GM23338 (cell line): ENCODE measurements around the gene GNB1. TPM values are rescaled to one million over a fixed set of nuclear protein-coding genes. Genes with fewer than 3 reads are reported as not detected.
A peak's percentile ranks its signal among the peaks of the same experiment; 100 is the strongest.

Experiments
- ATAC-seq: fragments of 200-7000 bp; cut with Tn5 transposase; 3 replicates; pipeline ENCODE4 v1.9.1; 2020
- DNase-seq: peaks from one replicate; pipeline ENCODE4 v3.0.0-alpha.2; 2015; ENCODE audit warnings: low spot score
- H2AFZ ChIP-seq: fragments of 200-600 bp; sonication (generic); 2 replicates; pipeline ENCODE4 v1.8.0; 2016; ENCODE audit warnings: antibody characterized with exemption, mild to moderate bottlenecking, moderate library complexity
- H3F3A ChIP-seq: fragments of 200-600 bp; sonication (generic); replicated peaks from 2 replicates; pipeline ENCODE4 v1.8.0; 2017; ENCODE audit warnings: antibody characterized with exemption, mixed run types, low read depth
- H3K27ac ChIP-seq: fragments of 200-600 bp; sonication (generic); 2 replicates; pipeline ENCODE4 v1.6.1; 2016; ENCODE audit warnings: low read depth
- H3K27me3 ChIP-seq: fragments of 200-600 bp; sonication (generic); 2 replicates; pipeline ENCODE4 v1.8.0; 2016; ENCODE audit warnings: mild to moderate bottlenecking, mixed run types, moderate library complexity; ENCODE audit not compliant: insufficient read depth
- H3K36me3 ChIP-seq: fragments of 200-600 bp; sonication (generic); 2 replicates; pipeline ENCODE4 v1.8.0; 2016; ENCODE audit warnings: mild to moderate bottlenecking; ENCODE audit not compliant: insufficient read depth
- H3K4me1 ChIP-seq: fragments of 200-600 bp; sonication (generic); 2 replicates; pipeline ENCODE4 v1.8.0; 2016; ENCODE audit warnings: mild to moderate bottlenecking, moderate library complexity; ENCODE audit not compliant: insufficient read depth
- H3K4me2 ChIP-seq: fragments of 200-600 bp; sonication (generic); 2 replicates; pipeline ENCODE4 v1.7.1; 2017; ENCODE audit warnings: mixed run types
- H3K4me3 ChIP-seq: fragments of 200-600 bp; sonication (generic); 2 replicates; pipeline ENCODE4 v1.6.1; 2016; ENCODE audit warnings: mixed run types
- H3K79me2 ChIP-seq: fragments of 200-600 bp; sonication (generic); replicated peaks from 2 replicates; pipeline ENCODE4 v1.8.0; 2017; ENCODE audit warnings: mild to moderate bottlenecking; ENCODE audit not compliant: insufficient read depth
- H3K9me2 ChIP-seq: fragments of 200-600 bp; sonication (generic); 2 replicates; pipeline ENCODE4 v1.8.0; 2017; ENCODE audit not compliant: insufficient read depth
- H4K20me1 ChIP-seq: fragments of 200-600 bp; sonication (generic); replicated peaks from 2 replicates; pipeline ENCODE4 v1.8.0; 2017; ENCODE audit warnings: mild to moderate bottlenecking; ENCODE audit not compliant: insufficient read depth
- H3K27ac Mint-ChIP-seq: 2 replicates; pipeline ENCODE4 v1.8.0; 2020; ENCODE audit warnings: inconsistent platforms, mild to moderate bottlenecking, moderate library complexity, mixed read lengths
- H3K27me3 Mint-ChIP-seq: 3 replicates; pipeline ENCODE4 v1.8.0; 2022; ENCODE audit warnings: low read depth, mild to moderate bottlenecking, moderate library complexity, mixed read lengths, inconsistent platforms; ENCODE audit not compliant: insufficient read depth, poor library complexity
- H3K36me3 Mint-ChIP-seq: 3 replicates; pipeline ENCODE4 v1.8.0; 2021; ENCODE audit warnings: low read depth, mild to moderate bottlenecking, inconsistent platforms, moderate library complexity, mixed read lengths
- H3K4me1 Mint-ChIP-seq: 3 replicates; pipeline ENCODE4 v1.8.0; 2020; ENCODE audit warnings: mild to moderate bottlenecking, inconsistent platforms, mixed read lengths
- H3K4me3 Mint-ChIP-seq: 3 replicates; pipeline ENCODE4 v1.8.0; 2021; ENCODE audit warnings: moderate library complexity, mild to moderate bottlenecking, inconsistent platforms, mixed read lengths
- H3K9me3 Mint-ChIP-seq: 3 replicates; pipeline ENCODE4 v1.8.0; 2020; ENCODE audit warnings: moderate library complexity, mild to moderate bottlenecking, inconsistent platforms, mixed read lengths
- CREB1 ChIP-seq: fragments of 250-450 bp; sonication (Bioruptor Pico); IDR thresholded peaks from 2 replicates; pipeline ENCODE4 v1.5.0; 2020; ENCODE audit warnings: low read depth, mild to moderate bottlenecking, moderate library complexity
- ETS1 ChIP-seq: IDR thresholded peaks from 2 replicates; pipeline ENCODE4 v1.6.1; 2016; ENCODE audit warnings: antibody characterized with exemption
- EZH2 ChIP-seq: fragments of 200-600 bp; sonication (generic); IDR thresholded peaks from one replicate; pipeline ENCODE4 v1.8.0; 2017; ENCODE audit warnings: antibody characterized with exemption, mild to moderate bottlenecking, low read depth; ENCODE audit not compliant: unreplicated experiment
- EZH2phosphoT487 ChIP-seq: fragments of 200-600 bp; sonication (generic); IDR thresholded peaks from one replicate; pipeline ENCODE4 v1.8.1; 2018; ENCODE audit warnings: antibody characterized with exemption; ENCODE audit not compliant: unreplicated experiment
- JUNB ChIP-seq: IDR thresholded peaks from one replicate; pipeline ENCODE4 v1.6.1; 2016; ENCODE audit warnings: antibody characterized with exemption; ENCODE audit not compliant: unreplicated experiment
- NANOG ChIP-seq: IDR thresholded peaks from 2 replicates; pipeline ENCODE4 v1.6.1; 2016; ENCODE audit warnings: antibody characterized with exemption, borderline replicate concordance
- POLR2AphosphoS5 ChIP-seq: IDR thresholded peaks from 2 replicates; pipeline ENCODE4 v1.6.1; 2016; ENCODE audit warnings: antibody characterized with exemption, low read depth
- REST ChIP-seq: IDR thresholded peaks from one replicate; pipeline ENCODE4 v1.6.1; 2018; ENCODE audit warnings: antibody characterized with exemption; ENCODE audit not compliant: unreplicated experiment
- STAT1 ChIP-seq: IDR thresholded peaks from one replicate; pipeline ENCODE4 v1.6.1; 2016; ENCODE audit warnings: antibody characterized with exemption; ENCODE audit not compliant: unreplicated experiment
- ZNF114 ChIP-seq: fragments of 250-450 bp; sonication (Bioruptor Pico); IDR thresholded peaks from 2 replicates; pipeline ENCODE4 v1.5.0; 2020; ENCODE audit warnings: mild to moderate bottlenecking, moderate library complexity
- ZNF331 ChIP-seq: fragments of 250-450 bp; sonication (Bioruptor Pico); IDR thresholded peaks from 2 replicates; pipeline ENCODE4 v1.5.0; 2020; ENCODE audit warnings: low read depth, mild to moderate bottlenecking, moderate library complexity
- polyA plus RNA-seq: library from polyadenylated mRNA; unstranded; fragments of >200 nt; fragmentation: Nextera tagmentation; extraction: Ambion mirVana; gene quantifications from 2 replicates; pipeline ENCODE4 v1.2.1, GENCODE V29; 2016
- total RNA-seq: library from RNA; depleted of rRNA; stranded (reverse); fragments of >200 nt; shearing (Covaris generic); gene quantifications from 2 replicates; pipeline ENCODE4 v1.2.3, GENCODE V29; 2014

Gene GNB1
- total and polyA plus RNA-seq, 2 experiments from 2014 or later = 65.4 to 138 TPM

GRCh38 chr1:1908506-1908791 lies 17.6 kb upstream of the GNB1 start:
- H3K4me3 Mint-ChIP-seq = peak overlapping the region; percentile 66
- no peaks in the 10 kb centered on the region; the same call in 1 of the 3 replicates for H3K36me3 Mint-ChIP-seq
- 0 out of 2 replicates have a peak overlapping the region, but pooled peaks have one; percentile 47 for H2AFZ ChIP-seq

More at GRCh38 chr1:1908506-1908791, 17.6 kb upstream of the GNB1 start:
- peaks cover 10% of the 10 kb centered on the region for H3K27me3 Mint-ChIP-seq
- no peak for TF ChIP-seq REST
- no peak for TF ChIP-seq POLR2AphosphoS5
- TF ChIP-seq STAT1 = no peak
- TF ChIP-seq JUNB = no peak
- no peak for TF ChIP-seq ZNF331 (CRISPR knock-in tag)
- TF ChIP-seq NANOG = no peak
- TF ChIP-seq ETS1 = no peak
- TF ChIP-seq EZH2phosphoT487 = no peak
- TF ChIP-seq CREB1 (CRISPR knock-in tag) = no peak
- no peak for TF ChIP-seq EZH2
- TF ChIP-seq ZNF114 (CRISPR knock-in tag) = no peak
- Histone ChIP-seq H3K4me3 (peak overlapping the region; percentile 73), H3K36me3 (no peaks in the 10 kb centered on the region), H3K27me3 (no peaks in the 10 kb centered on the region), H3K4me2 (peak overlapping the region; percentile 82), H3K27ac (no peak overlapping the region), H3K9me2 (no peaks in the 10 kb centered on the region), H3F3A (0 out of 2 replicates have a peak, but pooled peaks cover 2% of the 10 kb centered on the region), H4K20me1 (no peaks in the 10 kb centered on the region), H3K79me2 (no peaks in the 10 kb centered on the region), H3K4me1 (peaks cover 5% of the 10 kb centered on the region; the same call in 1 of the 2 replicates)
- H3K27ac Mint-ChIP-seq = no peak overlapping the region
- ATAC-seq (peak; percentile 23), DNase-seq (peak; percentile 55)
- no peaks in the 10 kb centered on the region for H3K9me3 Mint-ChIP-seq
- H3K4me1 Mint-ChIP-seq = peaks cover 14% of the 10 kb centered on the region
